ENCODE data around the gene STAG1.
"Not testable (repeated sequence)": the region's sequence is repeated elsewhere in the genome, so short reads cannot be mapped to it uniquely, and the experiment has no call there.

The STAG1 gene

GRCh38 chr3:136604961-136605360 is 147.2 kb downstream of the STAG1 start:
- DNase-seq (ENCODE audit: low read depth, low spot score): no peak
- Histone ChIP-seq H3K27me3 (ENCODE audit: control insufficient read depth, insufficient read depth, low read length) (no peaks in the 10 kb centered on the region), H3K4me3 (ENCODE audit: low read length) (no peak overlapping the region), H3K9me3 (ENCODE audit: control insufficient read depth, insufficient read depth, low read length) (no peaks in the 10 kb centered on the region), H3K4me1 (ENCODE audit: control insufficient read depth, insufficient read depth, low read length) (no peaks in the 10 kb centered on the region), H3K36me3 (ENCODE audit: control insufficient read depth, insufficient read depth, low read length) (no peaks in the 10 kb centered on the region), H3K27ac (ENCODE audit: low read length) (no peak overlapping the region)
- WGBS (ENCODE audit: insufficient coverage, insufficient read length): no CpG with 5 or more reads among the region's 1 CpG

- H3K36me3 ChIP-seq (ENCODE audit: control insufficient read depth, insufficient read depth, low read length): no peaks in the 10 kb centered on the region
- no CpG with 5 or more reads among the region's 2 CpGs for WGBS (ENCODE audit: insufficient coverage, insufficient read length)
- H3K9me3 ChIP-seq (ENCODE audit: control insufficient read depth, insufficient read depth, low read length): no peaks in the 10 kb centered on the region
- H3K27me3 ChIP-seq (ENCODE audit: control insufficient read depth, insufficient read depth, low read length): no peaks in the 10 kb centered on the region
- no peak overlapping the region for H3K27ac ChIP-seq (ENCODE audit: low read length)
- no peak for DNase-seq (ENCODE audit: low read depth, low spot score)
- H3K4me1 ChIP-seq (ENCODE audit: control insufficient read depth, insufficient read depth, low read length): no peaks in the 10 kb centered on the region
- H3K4me3 ChIP-seq (ENCODE audit: low read length): no peak overlapping the region
Observed at GRCh38 chr3:136602818-136603217, 149.4 kb downstream of the STAG1 start.

GRCh38 chr3:136595913-136596697 is 156.1 kb downstream of the STAG1 start:
- no CpG with 5 or more reads among the region's 5 CpGs for WGBS (ENCODE audit: insufficient coverage, insufficient read length)
- no peak overlapping the region for H3K4me3 ChIP-seq (ENCODE audit: low read length)
- H3K9me3 ChIP-seq (ENCODE audit: control insufficient read depth, insufficient read depth, low read length): no peaks in the 10 kb centered on the region
- H3K36me3 ChIP-seq (ENCODE audit: control insufficient read depth, insufficient read depth, low read length): no peaks in the 10 kb centered on the region
- no peaks in the 10 kb centered on the region for H3K27me3 ChIP-seq (ENCODE audit: control insufficient read depth, insufficient read depth, low read length)
- no peak for DNase-seq (ENCODE audit: low read depth, low spot score)
- no peaks in the 10 kb centered on the region for H3K4me1 ChIP-seq (ENCODE audit: control insufficient read depth, insufficient read depth, low read length)
- H3K27ac ChIP-seq (ENCODE audit: low read length): no peak overlapping the region

GRCh38 chr3:136586580-136586979 is 165.6 kb downstream of the STAG1 start:
- no peak for DNase-seq (ENCODE audit: low read depth, low spot score)
- Histone ChIP-seq H3K9me3 (ENCODE audit: control insufficient read depth, insufficient read depth, low read length) (no peaks in the 10 kb centered on the region), H3K4me1 (ENCODE audit: control insufficient read depth, insufficient read depth, low read length) (no peaks in the 10 kb centered on the region), H3K4me3 (ENCODE audit: low read length) (no peak overlapping the region), H3K36me3 (ENCODE audit: control insufficient read depth, insufficient read depth, low read length) (no peaks in the 10 kb centered on the region), H3K27ac (ENCODE audit: low read length) (no peak overlapping the region), H3K27me3 (ENCODE audit: control insufficient read depth, insufficient read depth, low read length) (no peaks in the 10 kb centered on the region)

GRCh38 chr3:136584728-136585127 is 167.4 kb downstream of the STAG1 start:
- no peaks in the 10 kb centered on the region for H3K27me3 ChIP-seq (ENCODE audit: control insufficient read depth, insufficient read depth, low read length)
- no peak overlapping the region for H3K27ac ChIP-seq (ENCODE audit: low read length)
- H3K4me1 ChIP-seq (ENCODE audit: control insufficient read depth, insufficient read depth, low read length): no peaks in the 10 kb centered on the region
- no peaks in the 10 kb centered on the region for H3K9me3 ChIP-seq (ENCODE audit: control insufficient read depth, insufficient read depth, low read length)
- no peak for DNase-seq (ENCODE audit: low read depth, low spot score)
- H3K4me3 ChIP-seq (ENCODE audit: low read length): no peak overlapping the region
- no peaks in the 10 kb centered on the region for H3K36me3 ChIP-seq (ENCODE audit: control insufficient read depth, insufficient read depth, low read length)

GRCh38 chr3:136583823-136584222 is 168.4 kb downstream of the STAG1 start:
- DNase-seq (ENCODE audit: low read depth, low spot score): no peak
- Histone ChIP-seq H3K4me3 (ENCODE audit: low read length) (no peak overlapping the region), H3K9me3 (ENCODE audit: control insufficient read depth, insufficient read depth, low read length) (no peaks in the 10 kb centered on the region), H3K27ac (ENCODE audit: low read length) (no peak overlapping the region), H3K36me3 (ENCODE audit: control insufficient read depth, insufficient read depth, low read length) (no peaks in the 10 kb centered on the region), H3K27me3 (ENCODE audit: control insufficient read depth, insufficient read depth, low read length) (no peaks in the 10 kb centered on the region), H3K4me1 (ENCODE audit: control insufficient read depth, insufficient read depth, low read length) (no peaks in the 10 kb centered on the region)
- no CpG with 5 or more reads among the region's 2 CpGs for WGBS (ENCODE audit: insufficient coverage, insufficient read length)

GRCh38 chr3:136577791-136578190 is 174.4 kb downstream of the STAG1 start:
- no peaks in the 10 kb centered on the region for H3K27me3 ChIP-seq (ENCODE audit: control insufficient read depth, insufficient read depth, low read length)
- no peaks in the 10 kb centered on the region for H3K9me3 ChIP-seq (ENCODE audit: control insufficient read depth, insufficient read depth, low read length)
- H3K4me1 ChIP-seq (ENCODE audit: control insufficient read depth, insufficient read depth, low read length): no peaks in the 10 kb centered on the region
- H3K36me3 ChIP-seq (ENCODE audit: control insufficient read depth, insufficient read depth, low read length): no peaks in the 10 kb centered on the region
- no CpG with 5 or more reads among the region's 3 CpGs for WGBS (ENCODE audit: insufficient coverage, insufficient read length)
- no peak overlapping the region for H3K27ac ChIP-seq (ENCODE audit: low read length)
- H3K4me3 ChIP-seq (ENCODE audit: low read length): no peak overlapping the region
- no peak for DNase-seq (ENCODE audit: low read depth, low spot score)

GRCh38 chr3:136576279-136577009 is 175.7 kb downstream of the STAG1 start:
- H3K27ac ChIP-seq (ENCODE audit: low read length): no peak overlapping the region
- no CpG with 5 or more reads among the region's 6 CpGs for WGBS (ENCODE audit: insufficient coverage, insufficient read length)
- no peak overlapping the region for H3K4me3 ChIP-seq (ENCODE audit: low read length)
- DNase-seq (ENCODE audit: low read depth, low spot score): no peak
- H3K27me3 ChIP-seq (ENCODE audit: control insufficient read depth, insufficient read depth, low read length): no peaks in the 10 kb centered on the region
- no peaks in the 10 kb centered on the region for H3K36me3 ChIP-seq (ENCODE audit: control insufficient read depth, insufficient read depth, low read length)
- H3K4me1 ChIP-seq (ENCODE audit: control insufficient read depth, insufficient read depth, low read length): no peaks in the 10 kb centered on the region
- H3K9me3 ChIP-seq (ENCODE audit: control insufficient read depth, insufficient read depth, low read length): no peaks in the 10 kb centered on the region

GRCh38 chr3:136567599-136568188 is 184.5 kb downstream of the STAG1 start:
- no peaks in the 10 kb centered on the region for H3K9me3 ChIP-seq (ENCODE audit: control insufficient read depth, insufficient read depth, low read length)
- no peaks in the 10 kb centered on the region for H3K27me3 ChIP-seq (ENCODE audit: control insufficient read depth, insufficient read depth, low read length)
- no peaks in the 10 kb centered on the region for H3K4me1 ChIP-seq (ENCODE audit: control insufficient read depth, insufficient read depth, low read length)
- no CpG with 5 or more reads among the region's 2 CpGs for WGBS (ENCODE audit: insufficient coverage, insufficient read length)
- no peak overlapping the region for H3K27ac ChIP-seq (ENCODE audit: low read length)
- no peaks in the 10 kb centered on the region for H3K36me3 ChIP-seq (ENCODE audit: control insufficient read depth, insufficient read depth, low read length)
- no peak for DNase-seq (ENCODE audit: low read depth, low spot score)
- H3K4me3 ChIP-seq (ENCODE audit: low read length): no peak overlapping the region

GRCh38 chr3:136564962-136565361 is 187.2 kb downstream of the STAG1 start:
- not testable (repeated sequence) for H3K4me3 ChIP-seq (ENCODE audit: low read length); H3K36me3 ChIP-seq (ENCODE audit: control insufficient read depth, insufficient read depth, low read length); H3K9me3 ChIP-seq (ENCODE audit: control insufficient read depth, insufficient read depth, low read length); DNase-seq (ENCODE audit: low read depth, low spot score); H3K4me1 ChIP-seq (ENCODE audit: control insufficient read depth, insufficient read depth, low read length); H3K27ac ChIP-seq (ENCODE audit: low read length); H3K27me3 ChIP-seq (ENCODE audit: control insufficient read depth, insufficient read depth, low read length)
- WGBS (ENCODE audit: insufficient coverage, insufficient read length): no CpG with 5 or more reads among the region's 1 CpG

Measured in iPS DF 6.9 (cell line).